Type B pancreatic cell (in vitro differentiated cells): ENCODE data around the gene LRRFIP1. TPM values are rescaled to one million over a fixed set of nuclear protein-coding genes. Genes with fewer than 3 reads are reported as not detected.
"Not testable (repeated sequence)": the region's sequence is repeated elsewhere in the genome, so short reads cannot be mapped to it uniquely, and the experiment has no call there.

Experiments used
- DNase-seq: peaks from one replicate; pipeline ENCODE4 v3.0.0; 2021; ENCODE audit warnings: mixed read lengths; ENCODE audit not compliant: unreplicated experiment; ENCODE audit errors: extremely low spot score
- H3K27ac Mint-ChIP-seq: 2 replicates; pipeline ENCODE4 v1.8.0; 2021; ENCODE audit warnings: mild to moderate bottlenecking, mixed read lengths
- H3K27me3 Mint-ChIP-seq: 2 replicates; pipeline ENCODE4 v1.8.0; 2021; ENCODE audit warnings: mixed read lengths
- H3K36me3 Mint-ChIP-seq: 2 replicates; pipeline ENCODE4 v1.8.0; 2021; ENCODE audit warnings: mixed read lengths
- H3K4me1 Mint-ChIP-seq: one replicate; pipeline ENCODE4 v1.8.0; 2021; ENCODE audit warnings: mixed read lengths; ENCODE audit not compliant: unreplicated experiment
- H3K4me3 Mint-ChIP-seq: 2 replicates; pipeline ENCODE4 v1.8.0; 2021; ENCODE audit warnings: mild to moderate bottlenecking, mixed read lengths
- H3K9me3 Mint-ChIP-seq: 2 replicates; pipeline ENCODE4 v1.8.0; 2021; ENCODE audit warnings: mixed read lengths
- total RNA-seq: library from RNA; stranded (reverse); gene quantifications from 2 replicates; pipeline ENCODE4 v1.2.1, GENCODE V29; 2021; ENCODE audit warnings: low replicate concordance
- TF ChIP-seq, protein P1 (sequence below): fragments of 200-600 bp; sonication (generic); conservative IDR thresholded peaks from 2 replicates; pipeline ENCODE4 v1.5.0; 2021; ENCODE audit warnings: antibody characterized with exemption, mild to moderate bottlenecking

LRRFIP1 gene
- total RNA-seq, 1 donor from 2014 or later, result 53.8 TPM

DNA sequence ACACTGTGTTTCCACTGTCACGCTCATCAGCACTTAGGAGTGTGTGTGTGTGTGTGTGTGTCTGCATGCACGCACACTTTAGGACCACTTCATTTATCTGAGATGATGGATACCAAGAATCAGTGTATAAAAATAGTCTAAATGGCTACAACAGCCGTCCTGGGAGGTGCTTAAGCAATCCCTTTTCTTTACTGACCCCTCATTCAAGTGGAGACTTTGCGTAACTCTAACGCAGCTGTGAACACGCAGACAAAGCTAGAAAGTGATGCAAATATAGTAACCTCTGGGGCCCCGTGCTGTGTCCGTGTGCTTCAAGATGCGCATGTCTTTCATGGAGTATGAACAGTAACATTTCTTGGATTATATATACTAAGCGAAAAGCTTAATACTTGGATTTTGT lies 130.8 kb downstream of the LRRFIP1 start:
- TF ChIP-seq, protein P1, sequence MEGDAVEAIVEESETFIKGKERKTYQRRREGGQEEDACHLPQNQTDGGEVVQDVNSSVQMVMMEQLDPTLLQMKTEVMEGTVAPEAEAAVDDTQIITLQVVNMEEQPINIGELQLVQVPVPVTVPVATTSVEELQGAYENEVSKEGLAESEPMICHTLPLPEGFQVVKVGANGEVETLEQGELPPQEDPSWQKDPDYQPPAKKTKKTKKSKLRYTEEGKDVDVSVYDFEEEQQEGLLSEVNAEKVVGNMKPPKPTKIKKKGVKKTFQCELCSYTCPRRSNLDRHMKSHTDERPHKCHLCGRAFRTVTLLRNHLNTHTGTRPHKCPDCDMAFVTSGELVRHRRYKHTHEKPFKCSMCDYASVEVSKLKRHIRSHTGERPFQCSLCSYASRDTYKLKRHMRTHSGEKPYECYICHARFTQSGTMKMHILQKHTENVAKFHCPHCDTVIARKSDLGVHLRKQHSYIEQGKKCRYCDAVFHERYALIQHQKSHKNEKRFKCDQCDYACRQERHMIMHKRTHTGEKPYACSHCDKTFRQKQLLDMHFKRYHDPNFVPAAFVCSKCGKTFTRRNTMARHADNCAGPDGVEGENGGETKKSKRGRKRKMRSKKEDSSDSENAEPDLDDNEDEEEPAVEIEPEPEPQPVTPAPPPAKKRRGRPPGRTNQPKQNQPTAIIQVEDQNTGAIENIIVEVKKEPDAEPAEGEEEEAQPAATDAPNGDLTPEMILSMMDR, result no peak
- no peaks in the 10 kb centered on the region for H3K27me3 Mint-ChIP-seq
- H3K4me1 Mint-ChIP-seq, result no peaks in the 10 kb centered on the region
- H3K36me3 Mint-ChIP-seq, result peaks cover 37% of the 10 kb centered on the region
- DNase-seq, result no peak
- H3K9me3 Mint-ChIP-seq, result no peaks in the 10 kb centered on the region
- no peak overlapping the region for H3K27ac Mint-ChIP-seq
- no peak overlapping the region for H3K4me3 Mint-ChIP-seq

DNA sequence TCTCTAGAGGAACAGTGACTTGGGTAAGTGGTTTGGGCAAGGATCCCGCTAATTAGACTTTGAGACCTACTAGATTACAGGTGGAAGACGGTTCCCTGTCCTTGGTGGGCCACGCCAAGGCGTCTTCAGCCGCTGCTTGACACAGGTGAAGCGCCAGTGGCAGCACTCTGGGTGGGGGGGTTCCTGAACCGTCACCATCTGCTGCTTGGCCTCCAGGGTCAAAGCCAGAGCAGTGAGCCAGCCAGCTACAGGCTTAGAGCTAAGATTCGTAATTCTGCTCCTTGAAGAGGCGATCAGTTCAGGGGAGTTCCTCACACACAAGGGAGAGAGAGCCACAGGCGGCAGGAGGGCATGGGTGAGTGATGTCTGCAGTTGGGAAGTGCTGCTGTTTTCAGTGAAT lies 131.8 kb downstream of the LRRFIP1 start:
- TF ChIP-seq, protein P1, result no peak
- H3K9me3 Mint-ChIP-seq, result no peaks in the 10 kb centered on the region
- H3K4me1 Mint-ChIP-seq, result no peaks in the 10 kb centered on the region
- H3K27ac Mint-ChIP-seq, result no peak overlapping the region
- H3K36me3 Mint-ChIP-seq, result peaks cover 43% of the 10 kb centered on the region
- no peak for DNase-seq
- no peak overlapping the region for H3K4me3 Mint-ChIP-seq
- H3K27me3 Mint-ChIP-seq, result no peaks in the 10 kb centered on the region

DNA sequence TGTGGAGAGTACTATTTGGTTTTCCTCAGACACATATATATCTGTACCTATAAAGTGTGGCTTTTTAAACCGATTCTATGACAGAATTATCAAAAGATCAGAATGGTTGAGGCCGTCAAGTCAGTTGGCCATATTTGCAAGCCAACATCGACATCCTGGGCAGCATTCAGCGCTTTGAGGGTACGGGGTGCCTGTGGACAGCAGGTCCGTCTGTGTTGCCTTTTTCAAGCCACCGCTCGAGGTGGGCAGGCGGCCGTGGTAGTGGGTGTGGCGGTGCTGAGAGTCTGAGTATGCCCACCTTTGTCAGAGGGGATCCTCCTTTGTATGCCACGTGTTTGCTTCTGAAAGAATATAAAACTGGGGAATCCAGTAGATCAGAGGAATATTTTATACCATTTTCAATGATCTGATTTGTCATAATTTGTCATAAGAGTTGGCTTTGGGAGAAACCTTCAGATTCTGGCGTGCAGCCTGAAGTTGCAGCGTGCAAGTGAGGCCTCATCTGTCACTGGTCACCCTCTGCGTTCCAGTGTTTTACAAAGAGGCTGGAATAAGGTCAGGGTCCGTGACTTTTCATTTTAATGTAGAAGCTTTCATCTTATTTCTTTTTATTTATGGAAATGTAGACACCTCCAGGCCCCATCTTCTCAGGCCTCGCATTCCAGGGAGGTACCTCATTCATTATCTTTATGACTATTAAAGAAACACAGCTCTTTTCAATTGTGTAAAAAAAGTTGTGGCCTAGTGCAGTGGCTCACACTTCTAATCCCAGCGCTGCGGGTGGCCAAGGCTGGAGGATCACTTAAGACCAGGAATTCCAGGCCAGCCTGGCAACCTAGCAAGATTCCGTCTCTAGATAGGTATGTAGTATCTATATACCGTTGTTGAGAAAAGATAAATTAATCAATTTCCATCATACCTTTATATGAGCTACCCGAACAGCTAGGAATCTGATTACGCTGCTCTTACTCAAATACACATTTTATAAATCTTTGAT lies 133.4 kb downstream of the LRRFIP1 start:
- Mint-ChIP-seq H3K36me3 (peaks cover 39% of the 10 kb centered on the region), H3K27ac (no peak overlapping the region), H3K27me3 (no peaks in the 10 kb centered on the region), H3K9me3 (no peaks in the 10 kb centered on the region), H3K4me1 (no peaks in the 10 kb centered on the region), H3K4me3 (no peak overlapping the region)
- TF ChIP-seq, protein P1, result no peak
- DNase-seq, result no peak

DNA sequence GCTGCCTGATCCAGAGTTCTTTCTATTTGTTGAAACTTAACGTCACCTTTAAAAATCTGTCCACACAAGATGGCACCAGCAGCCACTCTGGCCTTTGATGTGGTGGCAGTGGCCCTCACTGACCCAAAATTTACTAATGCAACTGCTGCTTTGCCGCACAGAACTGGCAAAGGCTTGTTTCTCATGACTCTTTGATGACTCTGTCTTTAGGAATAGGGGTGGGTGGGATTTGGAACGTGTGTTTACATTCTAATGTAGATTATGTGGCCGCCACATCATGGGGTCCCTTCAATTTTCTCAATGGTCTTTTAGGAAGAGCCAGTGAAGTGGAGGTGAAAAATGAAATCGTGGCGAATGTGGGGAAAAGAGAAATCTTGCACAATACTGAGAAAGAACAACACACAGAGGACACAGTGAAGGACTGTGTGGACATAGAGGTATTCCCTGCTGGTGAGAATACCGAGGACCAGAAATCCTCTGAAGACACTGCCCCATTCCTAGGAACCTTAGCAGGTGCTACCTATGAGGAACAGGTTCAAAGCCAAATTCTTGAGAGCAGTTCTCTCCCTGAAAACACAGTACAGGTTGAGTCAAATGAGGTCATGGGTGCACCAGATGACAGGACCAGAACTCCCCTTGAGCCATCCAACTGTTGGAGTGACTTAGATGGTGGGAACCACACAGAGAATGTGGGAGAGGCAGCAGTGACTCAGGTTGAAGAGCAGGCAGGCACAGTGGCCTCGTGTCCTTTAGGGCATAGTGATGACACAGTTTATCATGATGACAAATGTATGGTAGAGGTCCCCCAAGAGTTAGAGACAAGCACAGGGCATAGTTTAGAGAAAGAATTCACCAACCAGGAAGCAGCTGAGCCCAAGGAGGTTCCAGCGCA lies 135.2 kb downstream of the LRRFIP1 start:
- not testable (repeated sequence) for H3K27ac Mint-ChIP-seq, H3K4me1 Mint-ChIP-seq, DNase-seq, H3K9me3 Mint-ChIP-seq, H3K4me3 Mint-ChIP-seq, H3K27me3 Mint-ChIP-seq
- H3K36me3 Mint-ChIP-seq, result peaks cover 30% of the 10 kb centered on the region

DNA sequence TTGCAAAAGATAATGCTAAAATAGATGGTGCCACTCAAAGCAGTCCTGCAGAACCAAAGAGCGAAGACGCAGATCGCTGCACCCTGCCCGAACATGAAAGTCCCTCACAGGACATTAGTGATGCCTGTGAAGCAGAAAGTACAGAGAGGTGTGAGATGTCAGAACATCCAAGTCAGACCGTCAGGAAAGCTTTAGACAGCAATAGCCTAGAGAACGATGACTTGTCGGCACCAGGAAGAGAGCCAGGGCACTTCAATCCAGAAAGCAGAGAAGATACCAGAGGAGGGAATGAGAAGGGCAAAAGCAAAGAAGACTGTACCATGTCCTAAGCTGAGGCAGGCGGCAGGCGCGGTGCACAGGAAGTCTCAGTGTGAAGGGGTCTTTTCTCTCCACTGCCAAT lies 136.4 kb downstream of the LRRFIP1 start:
- no peak overlapping the region for H3K27ac Mint-ChIP-seq
- H3K4me1 Mint-ChIP-seq, result no peaks in the 10 kb centered on the region
- TF ChIP-seq, protein P1, result no peak
- no peak overlapping the region for H3K4me3 Mint-ChIP-seq
- H3K27me3 Mint-ChIP-seq, result no peaks in the 10 kb centered on the region
- H3K9me3 Mint-ChIP-seq, result no peaks in the 10 kb centered on the region
- peaks cover 22% of the 10 kb centered on the region for H3K36me3 Mint-ChIP-seq
- DNase-seq, result no peak

DNA sequence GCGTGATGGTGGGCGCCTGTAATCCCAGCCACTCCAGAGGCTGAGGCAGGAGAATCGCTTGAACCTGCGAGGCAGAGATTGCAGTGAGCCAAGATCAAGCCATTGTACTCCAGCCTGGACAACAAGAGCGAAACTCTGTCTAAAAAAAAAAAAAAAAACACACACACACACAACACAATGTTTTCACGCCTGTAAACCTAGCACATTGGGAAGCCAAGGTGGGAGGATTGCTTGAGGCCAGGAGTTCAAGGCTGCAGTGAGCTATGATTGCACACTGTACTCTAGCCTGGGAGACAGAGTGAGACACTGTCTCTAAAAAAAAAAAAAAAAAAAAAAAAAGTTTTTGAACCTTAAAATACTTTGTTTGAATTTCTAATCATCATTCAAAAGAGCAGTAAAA lies 137.7 kb downstream of the LRRFIP1 start:
- not testable (repeated sequence) for H3K27me3 Mint-ChIP-seq, DNase-seq, H3K9me3 Mint-ChIP-seq, H3K4me3 Mint-ChIP-seq, H3K4me1 Mint-ChIP-seq, H3K27ac Mint-ChIP-seq
- H3K36me3 Mint-ChIP-seq, result peaks cover 20% of the 10 kb centered on the region
